SH-SY5Y (cell line): ENCODE data around the gene LPCAT1.

Source experiments
- GATA2 ChIP-seq: IDR thresholded peaks from 2 replicates; pipeline ENCODE4 v1.6.1; 2011; ENCODE audit warnings: mild to moderate bottlenecking, low read depth, low read length
- GATA3 ChIP-seq: IDR thresholded peaks from 2 replicates; pipeline ENCODE4 v1.6.1; 2011; ENCODE audit warnings: low read depth, mild to moderate bottlenecking, low read length, moderate library complexity

- no peak for TF ChIP-seq GATA2
- no peak for TF ChIP-seq GATA3
Measured at GRCh38 chr5:1486271-1486670, 37.5 kb downstream of the LPCAT1 start.
